Measurements from ENCODE around the gene L3MBTL3. TPM values are rescaled to one million over a fixed set of nuclear protein-coding genes. Genes with fewer than 3 reads are reported as not detected.

Gene L3MBTL3
- total RNA-seq, 2 experiments from 2014 or later, result 13.5 to 14.9 TPM

- POLR2A ChIA-PET, result no interaction called here
- Mint-ChIP-seq H3K4me1 (ENCODE audit: low read depth) (peaks cover 10% of the 10 kb centered on the region), H3K9me3 (no peaks in the 10 kb centered on the region), H3K27ac (no peak overlapping the region), H3K4me3 (no peak overlapping the region), H3K36me3 (ENCODE audit: low read depth) (peaks cover 21% of the 10 kb centered on the region), H3K27me3 (no peaks in the 10 kb centered on the region)
- TF ChIP-seq CTCF (IDR thresholded peaks at IDR 0.05), result no peak
- CTCF ChIA-PET, result interaction anchor here (1.0 to 1.5 kb wide), 2 partner anchors 11 to 16 kb away, joined by 3 read pairs; no protein-coding TSS in a partner anchor
- ATAC-seq (no peak), DNase-seq (no peak)
- intact Hi-C loops (cut with micrococcal nuclease), result no loop called here
These were observed 99.9 kb downstream of the L3MBTL3 start for GRCh38 chr6:130118236-130118635.

GRCh38 chr6:130119211-130119610 lies 100.8 kb downstream of the L3MBTL3 start:
- ChIA-PET POLR2A (no interaction called here), CTCF (interaction anchor here (1.0 to 1.5 kb wide), 2 partner anchors 12 to 17 kb away, joined by 3 read pairs; no protein-coding TSS in a partner anchor)
- Mint-ChIP-seq H3K9me3 (no peaks in the 10 kb centered on the region), H3K4me3 (no peak overlapping the region), H3K4me1 (ENCODE audit: low read depth) (peaks cover 10% of the 10 kb centered on the region), H3K36me3 (ENCODE audit: low read depth) (peaks cover 21% of the 10 kb centered on the region), H3K27ac (no peak overlapping the region), H3K27me3 (no peaks in the 10 kb centered on the region)
- TF ChIP-seq CTCF (IDR thresholded peaks at IDR 0.05), result no peak
- intact Hi-C loops (cut with micrococcal nuclease), result no loop called here
- DNase-seq (no peak), ATAC-seq (no peak)

GRCh38 chr6:130120731-130121130 lies 102.3 kb downstream of the L3MBTL3 start:
- ATAC-seq (no peak), DNase-seq (no peak)
- Mint-ChIP-seq H3K36me3 (ENCODE audit: low read depth) (peaks cover 19% of the 10 kb centered on the region), H3K4me1 (ENCODE audit: low read depth) (peaks cover 13% of the 10 kb centered on the region), H3K4me3 (no peak overlapping the region), H3K9me3 (no peaks in the 10 kb centered on the region), H3K27ac (no peak overlapping the region), H3K27me3 (no peaks in the 10 kb centered on the region)
- intact Hi-C loops (cut with micrococcal nuclease), result no loop called here
- no peak for TF ChIP-seq CTCF (IDR thresholded peaks at IDR 0.05)
- ChIA-PET CTCF (interaction anchor here (0.8 to 2.0 kb wide), 3 partner anchors 10 to 162 kb away, joined by 3 to 7 read pairs (median 3); no protein-coding TSS in a partner anchor), POLR2A (no interaction called here)

- no peak for TF ChIP-seq CTCF (IDR thresholded peaks at IDR 0.05)
- H3K27ac Mint-ChIP-seq, result no peak overlapping the region
- H3K36me3 Mint-ChIP-seq (ENCODE audit: low read depth), result peaks cover 13% of the 10 kb centered on the region
- ATAC-seq, result peak; percentile 37
- no peaks in the 10 kb centered on the region for H3K27me3 Mint-ChIP-seq
- intact Hi-C loops (cut with micrococcal nuclease), result no loop called here
- H3K9me3 Mint-ChIP-seq, result no peaks in the 10 kb centered on the region
- H3K4me1 Mint-ChIP-seq (ENCODE audit: low read depth), result peaks cover 16% of the 10 kb centered on the region
- no peak overlapping the region for H3K4me3 Mint-ChIP-seq
- POLR2A ChIA-PET, result no interaction called here
- DNase-seq, result no peak
- CTCF ChIA-PET, result no interaction called here
These were observed 103.9 kb downstream of the L3MBTL3 start for GRCh38 chr6:130122243-130122642.

- Mint-ChIP-seq H3K27me3 (no peaks in the 10 kb centered on the region), H3K36me3 (ENCODE audit: low read depth) (peaks cover 11% of the 10 kb centered on the region)
- intact Hi-C loops (cut with micrococcal nuclease), result no loop called here
These were observed 108.8 kb downstream of the L3MBTL3 start for GRCh38 chr6:130127195-130127594.

More at GRCh38 chr6:130127195-130127594, 108.8 kb downstream of the L3MBTL3 start:
- H3K4me3 Mint-ChIP-seq, result no peak overlapping the region
- CTCF ChIA-PET, result no interaction called here
- no peaks in the 10 kb centered on the region for H3K9me3 Mint-ChIP-seq
- H3K4me1 Mint-ChIP-seq (ENCODE audit: low read depth), result peaks cover 49% of the 10 kb centered on the region
- no peak for TF ChIP-seq CTCF (IDR thresholded peaks at IDR 0.05)
- no peak overlapping the region for H3K27ac Mint-ChIP-seq
- no peak for DNase-seq
- no peak for ATAC-seq
- POLR2A ChIA-PET, result no interaction called here
